Activated naive CD8-positive, alpha-beta T cell treated with anti-CD3 and anti-CD28 coated beads for 36 hours (primary cell): ENCODE measurements around the gene SREK1IP1. TPM values are rescaled to one million over a fixed set of nuclear protein-coding genes. Genes with fewer than 3 reads are reported as not detected.

Experiments
- DNase-seq: peaks from one replicate; pipeline ENCODE4 v3.0.0; 2021
- H3K27ac Mint-ChIP-seq: one replicate; pipeline ENCODE4 v1.8.0; 2022; ENCODE audit warnings: mild to moderate bottlenecking, moderate library complexity, mixed read lengths
- H3K27me3 Mint-ChIP-seq: one replicate; pipeline ENCODE4 v1.8.0; 2022; ENCODE audit warnings: mild to moderate bottlenecking, mixed read lengths
- H3K36me3 Mint-ChIP-seq: one replicate; pipeline ENCODE4 v1.8.0; 2021; ENCODE audit warnings: mild to moderate bottlenecking, mixed read lengths
- H3K4me1 Mint-ChIP-seq: one replicate; pipeline ENCODE4 v1.8.0; 2021; ENCODE audit warnings: mixed read lengths
- H3K4me3 Mint-ChIP-seq: one replicate; pipeline ENCODE4 v1.8.0; 2022; ENCODE audit warnings: mild to moderate bottlenecking, moderate library complexity, mixed read lengths
- H3K9me3 Mint-ChIP-seq: one replicate; pipeline ENCODE4 v1.8.0; 2022; ENCODE audit warnings: mixed read lengths
- total RNA-seq, 2 experiments: library from RNA; stranded (reverse); gene quantifications; one replicate each; pipeline ENCODE4 v1.2.3, GENCODE V29; 2021

Gene SREK1IP1
- total RNA-seq, 2 experiments from 2014 or later: 27.3 to 33.5 TPM

GRCh38 chr5:64678374-64678773 is 90.1 kb downstream of the SREK1IP1 start:
- Mint-ChIP-seq H3K9me3 (no peaks in the 10 kb centered on the region), H3K4me3 (no peak overlapping the region), H3K4me1 (no peaks in the 10 kb centered on the region), H3K27ac (no peak overlapping the region), H3K27me3 (peaks cover 16% of the 10 kb centered on the region), H3K36me3 (no peaks in the 10 kb centered on the region)
- no peak for DNase-seq

DNA sequence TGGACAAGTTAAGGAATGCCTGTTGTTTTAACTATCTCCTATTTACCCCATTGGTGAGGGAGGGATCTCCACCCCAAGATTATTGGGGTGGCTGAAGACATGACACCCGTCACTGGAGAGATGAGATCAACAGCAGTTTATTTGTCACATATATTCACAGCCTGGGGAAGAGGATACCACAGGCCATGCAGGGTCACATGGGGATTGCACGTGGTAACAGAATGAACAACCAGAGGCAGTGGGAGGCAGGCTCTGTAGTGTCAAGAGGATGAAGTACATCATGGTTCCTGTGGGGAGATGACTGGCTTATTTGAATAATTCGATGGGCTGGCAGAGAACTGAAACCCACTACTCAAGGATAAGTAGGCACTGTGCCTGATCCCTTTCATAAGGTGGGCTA is 96.8 kb downstream of the SREK1IP1 start:
- Mint-ChIP-seq H3K4me1 (no peaks in the 10 kb centered on the region), H3K36me3 (no peaks in the 10 kb centered on the region), H3K27me3 (peaks cover 10% of the 10 kb centered on the region), H3K27ac (no peak overlapping the region), H3K4me3 (no peak overlapping the region), H3K9me3 (no peaks in the 10 kb centered on the region)
- no peak for DNase-seq

DNA sequence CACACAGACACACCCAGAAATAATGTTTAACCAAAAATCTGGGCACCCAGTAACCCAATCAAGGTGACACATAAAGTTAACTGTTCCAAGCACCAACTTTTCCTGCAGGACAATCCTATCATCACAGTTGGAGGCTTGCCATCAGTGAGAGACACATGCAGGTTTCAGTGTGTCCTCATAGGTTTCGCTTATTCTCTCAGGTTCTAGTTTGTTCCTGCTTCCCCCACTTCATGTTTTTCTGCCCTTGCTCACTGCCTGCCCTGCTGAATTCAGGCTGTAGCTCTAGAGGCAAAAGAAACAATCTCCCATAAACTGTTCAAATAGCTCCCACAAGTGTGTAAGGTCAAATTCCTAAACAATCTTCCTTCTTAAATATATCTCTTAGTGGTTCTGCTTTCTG is 98.2 kb downstream of the SREK1IP1 start:
- no peaks in the 10 kb centered on the region for H3K4me1 Mint-ChIP-seq
- no peaks in the 10 kb centered on the region for H3K9me3 Mint-ChIP-seq
- H3K36me3 Mint-ChIP-seq: no peaks in the 10 kb centered on the region
- H3K27ac Mint-ChIP-seq: no peak overlapping the region
- no peak for DNase-seq
- H3K4me3 Mint-ChIP-seq: no peak overlapping the region
- H3K27me3 Mint-ChIP-seq: peaks cover 21% of the 10 kb centered on the region

Other genes starting within 250 kb of the SREK1IP1 start
- gene SHISAL2B, start 78.2 kb downstream of the SREK1IP1 start, total RNA-seq: not detected
- 10 to 100 TPM; 33.6 to 39.7 TPM for gene CWC27, start 239 bp upstream of the SREK1IP1 start, total RNA-seq